Activated CD4-positive, alpha-beta T cell treated with anti-CD3 and anti-CD28 coated beads, Interleukin-2, amount 10 ng/mL, durations not matched to agents 24 days and 14 days (primary cell): ENCODE results near the gene RNF182. TPM values are rescaled to one million over a fixed set of nuclear protein-coding genes. Genes with fewer than 3 reads are reported as not detected.
"Not testable (repeated sequence)": the region's sequence is repeated elsewhere in the genome, so short reads cannot be mapped to it uniquely, and the experiment has no call there.

Experiments used
- DNase-seq: peaks from one replicate; pipeline ENCODE4 v3.0.0; 2022
- H3K27ac Mint-ChIP-seq: one replicate; pipeline ENCODE4 v1.8.0; 2022; ENCODE audit warnings: mild to moderate bottlenecking, mixed read lengths
- H3K27me3 Mint-ChIP-seq: one replicate; pipeline ENCODE4 v1.8.0; 2022; ENCODE audit warnings: mixed read lengths
- H3K36me3 Mint-ChIP-seq: one replicate; pipeline ENCODE4 v1.8.0; 2022; ENCODE audit warnings: low read depth, mild to moderate bottlenecking, mixed read lengths
- H3K4me1 Mint-ChIP-seq: one replicate; pipeline ENCODE4 v1.8.0; 2021; ENCODE audit warnings: mixed read lengths
- H3K4me3 Mint-ChIP-seq: one replicate; pipeline ENCODE4 v1.8.0; 2022; ENCODE audit warnings: mild to moderate bottlenecking, moderate library complexity, mixed read lengths
- H3K9me3 Mint-ChIP-seq: one replicate; pipeline ENCODE4 v1.8.0; 2021; ENCODE audit warnings: mixed read lengths
- intact Hi-C: fragments of 100-400 bp; cut with micrococcal nuclease; formaldehyde crosslinking; loops from one replicate; pipeline ENCODE4 v1.15.1; 2023
- total RNA-seq: library from RNA; stranded (reverse); gene quantifications from 2 replicates; pipeline ENCODE4 v1.2.3, GENCODE V29; 2022

The RNF182 gene
- total RNA-seq, 1 donor from 2014 or later, result not detected

DNA sequence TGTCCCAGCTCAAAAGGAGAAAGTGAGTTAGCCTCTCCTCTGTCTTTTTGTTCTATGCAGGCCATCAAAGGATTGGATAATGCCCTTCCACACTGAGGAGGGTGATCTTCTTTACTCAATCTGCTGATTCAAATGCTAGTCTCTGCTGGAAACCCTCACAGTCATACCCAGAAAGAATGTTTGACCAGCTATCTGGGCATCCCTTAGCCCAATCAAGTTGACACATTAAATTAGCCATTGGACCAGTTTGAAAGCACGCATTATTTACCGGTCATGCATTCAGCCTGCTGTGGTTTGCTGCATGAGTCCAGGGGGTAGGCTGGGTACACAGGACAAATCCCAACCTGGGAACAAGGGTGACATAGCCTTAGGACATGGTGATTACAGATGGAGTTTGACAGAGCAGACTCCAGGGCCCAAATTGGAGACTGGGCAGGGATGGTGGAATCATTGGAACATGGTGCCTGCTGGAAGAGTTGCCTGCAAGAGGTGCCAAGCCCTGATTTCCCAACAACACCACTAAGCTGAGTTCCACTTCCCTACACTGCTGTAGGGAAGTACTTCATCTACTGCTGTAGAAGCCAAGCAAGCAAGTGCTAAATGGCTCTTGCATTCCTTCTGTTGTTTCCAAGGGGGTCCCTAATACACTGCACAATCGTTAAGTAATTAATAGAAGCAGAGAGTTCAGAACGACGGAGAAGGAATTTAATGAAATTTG is 87.7 kb downstream of the RNF182 start:
- H3K4me3 Mint-ChIP-seq, result no peak overlapping the region
- H3K9me3 Mint-ChIP-seq, result no peaks in the 10 kb centered on the region
- no peaks in the 10 kb centered on the region for H3K4me1 Mint-ChIP-seq
- H3K27ac Mint-ChIP-seq, result no peak overlapping the region
- H3K27me3 Mint-ChIP-seq, result peaks cover 15% of the 10 kb centered on the region
- no peaks in the 10 kb centered on the region for H3K36me3 Mint-ChIP-seq
- intact Hi-C loops, result no loop called here
- no peak for DNase-seq

DNA sequence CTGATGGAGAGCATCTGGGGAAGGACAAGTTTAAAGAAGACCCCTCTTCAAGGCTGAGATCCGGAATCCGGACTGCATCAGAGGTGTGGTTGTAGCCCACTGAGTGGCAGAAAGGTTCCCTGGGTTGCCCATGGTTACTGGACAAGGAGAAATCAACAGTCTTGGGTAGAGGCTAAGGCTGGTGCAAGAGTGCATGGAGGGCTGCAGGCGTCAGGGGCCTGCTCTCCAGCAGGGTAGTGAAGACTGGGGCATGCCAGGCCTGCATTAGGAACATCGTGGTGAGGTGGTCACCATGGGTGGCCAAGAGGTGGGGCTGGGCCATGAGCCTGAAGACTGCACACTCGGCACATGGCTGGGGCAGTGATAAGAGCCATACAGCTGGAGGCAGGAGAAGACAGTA is 91.2 kb downstream of the RNF182 start:
- no peaks in the 10 kb centered on the region for H3K4me1 Mint-ChIP-seq
- peaks cover 5% of the 10 kb centered on the region for H3K27me3 Mint-ChIP-seq
- H3K36me3 Mint-ChIP-seq, result no peaks in the 10 kb centered on the region
- no peaks in the 10 kb centered on the region for H3K9me3 Mint-ChIP-seq
- no peak overlapping the region for H3K4me3 Mint-ChIP-seq
- no peak for DNase-seq
- intact Hi-C loops, result no loop called here
- no peak overlapping the region for H3K27ac Mint-ChIP-seq

DNA sequence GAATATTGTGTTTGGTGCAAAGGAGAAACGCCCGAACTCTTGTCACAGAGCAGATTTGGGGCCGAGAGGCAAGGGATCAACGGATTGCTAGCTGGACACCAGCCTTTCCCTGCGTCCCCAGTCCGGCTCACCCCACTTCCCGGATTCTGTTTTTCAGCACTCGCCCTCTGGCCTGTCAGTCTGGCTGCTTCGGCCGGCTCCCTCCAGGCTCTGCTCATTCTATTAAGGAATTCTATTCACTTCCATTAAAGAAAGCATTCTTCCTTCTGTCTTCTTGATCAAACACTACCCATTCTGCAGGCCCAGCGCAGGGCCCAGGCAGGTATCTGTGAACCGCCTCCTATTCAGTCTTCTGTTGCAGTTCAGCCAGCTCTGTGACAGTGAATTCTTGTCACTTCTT is 91.7 kb downstream of the RNF182 start:
- no peaks in the 10 kb centered on the region for H3K36me3 Mint-ChIP-seq
- H3K27me3 Mint-ChIP-seq, result peaks cover 5% of the 10 kb centered on the region
- no peaks in the 10 kb centered on the region for H3K9me3 Mint-ChIP-seq
- DNase-seq, result no peak
- no peak overlapping the region for H3K4me3 Mint-ChIP-seq
- no peak overlapping the region for H3K27ac Mint-ChIP-seq
- intact Hi-C loops, result no loop called here
- H3K4me1 Mint-ChIP-seq, result no peaks in the 10 kb centered on the region

DNA sequence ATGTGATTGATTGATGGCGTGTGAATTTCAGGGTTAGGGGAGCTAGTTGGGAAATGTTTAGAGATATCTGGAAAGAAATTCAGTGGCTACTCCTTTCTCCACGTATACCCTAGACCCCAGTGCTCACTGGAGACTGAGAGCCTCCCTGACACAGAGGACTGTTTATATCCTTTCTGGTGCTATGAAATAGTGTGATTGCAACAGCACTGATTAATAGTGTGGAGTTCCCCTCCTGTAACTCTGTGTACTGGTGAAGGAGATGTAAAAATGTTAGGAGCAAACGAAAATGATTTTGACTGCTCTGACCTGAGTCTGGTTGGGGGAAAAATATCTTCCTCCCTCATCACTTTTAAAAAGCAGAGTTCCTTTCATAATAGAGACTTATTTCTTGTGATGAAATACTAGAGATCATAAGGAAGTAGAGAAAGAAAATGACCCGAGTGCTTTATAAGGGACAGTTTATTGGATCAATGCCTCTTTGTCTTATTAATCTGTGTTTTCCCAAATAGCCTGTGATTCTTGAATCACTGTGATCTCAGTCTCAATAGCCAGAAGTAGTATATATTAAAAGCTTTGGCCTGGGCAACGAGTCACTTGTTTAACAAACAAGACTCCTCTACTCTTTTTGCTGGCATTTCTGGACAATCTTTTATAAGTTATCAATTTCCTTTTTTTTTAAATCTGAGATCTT is 92.3 kb downstream of the RNF182 start:
- intact Hi-C loops, result no loop called here
- H3K4me3 Mint-ChIP-seq, result no peak overlapping the region
- no peak overlapping the region for H3K27ac Mint-ChIP-seq
- no peaks in the 10 kb centered on the region for H3K9me3 Mint-ChIP-seq
- no peaks in the 10 kb centered on the region for H3K36me3 Mint-ChIP-seq
- no peaks in the 10 kb centered on the region for H3K4me1 Mint-ChIP-seq
- H3K27me3 Mint-ChIP-seq, result peaks cover 5% of the 10 kb centered on the region
- DNase-seq, result no peak

DNA sequence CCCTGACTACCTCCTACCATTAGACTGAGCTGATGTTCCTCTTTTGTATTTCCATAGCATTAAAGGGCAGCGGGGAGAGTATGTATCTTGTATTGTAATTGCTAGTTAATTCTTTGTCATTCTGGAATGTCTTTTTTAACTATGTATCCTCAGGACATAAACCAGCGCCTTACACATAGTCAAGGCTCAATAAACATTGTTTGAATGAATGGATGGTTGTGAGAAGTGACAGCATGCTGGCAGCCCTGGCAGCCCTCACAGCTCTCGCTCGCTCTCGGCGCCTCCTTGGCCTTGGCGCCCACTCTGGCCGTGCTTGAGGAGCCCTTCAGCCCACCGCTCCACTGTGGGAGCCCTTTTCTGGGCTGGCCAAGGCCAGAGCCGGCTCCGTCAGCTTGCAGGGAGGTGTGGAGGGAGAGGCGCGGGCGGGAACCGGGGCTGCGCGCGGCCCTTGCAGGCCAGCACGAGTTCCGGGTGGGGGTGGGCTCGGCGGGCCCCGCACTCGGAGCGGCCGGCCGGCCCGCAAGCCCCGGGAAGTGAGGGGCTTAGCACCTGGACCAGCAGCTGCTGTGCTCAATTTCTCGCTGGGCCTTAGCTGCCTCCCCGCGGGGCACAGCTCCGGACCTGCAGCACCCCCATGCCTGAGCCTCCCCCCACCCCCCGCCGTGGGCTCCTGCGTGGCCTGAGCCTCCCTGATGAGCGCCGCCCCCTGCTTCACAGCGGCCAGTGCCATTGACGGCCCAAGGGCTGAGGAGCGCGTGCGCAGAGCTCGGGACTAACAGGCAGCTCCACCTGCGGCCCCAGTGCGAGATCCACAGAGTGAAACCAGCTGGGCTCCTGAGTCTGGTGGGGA is 93.1 kb downstream of the RNF182 start:
- Mint-ChIP-seq H3K36me3 (no peaks in the 10 kb centered on the region), H3K27ac (no peak overlapping the region), H3K27me3 (peaks cover 6% of the 10 kb centered on the region), H3K4me3 (no peak overlapping the region), H3K4me1 (no peaks in the 10 kb centered on the region), H3K9me3 (no peaks in the 10 kb centered on the region)
- intact Hi-C loops, result no loop called here
- DNase-seq, result no peak

DNA sequence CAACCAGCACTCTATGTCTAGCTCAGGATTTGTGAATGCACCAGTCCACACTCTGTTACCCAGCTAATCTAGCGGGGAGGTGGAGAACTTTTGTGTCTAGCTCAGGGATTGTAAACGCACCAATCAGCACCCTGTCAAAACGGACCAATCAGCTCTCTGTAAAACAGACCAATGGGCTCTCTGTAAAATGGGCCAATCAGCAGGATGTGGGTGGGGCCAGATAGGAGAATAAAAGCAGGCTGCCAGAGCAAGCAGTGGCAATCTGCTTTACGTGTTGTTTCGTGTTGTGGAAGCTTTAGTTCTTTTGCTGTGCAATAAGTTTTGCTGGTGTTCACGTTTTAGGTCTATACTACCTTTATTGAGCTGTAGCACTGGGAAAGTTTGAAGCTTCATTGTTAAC is 93.8 kb downstream of the RNF182 start:
- H3K4me1 Mint-ChIP-seq, DNase-seq, H3K27ac Mint-ChIP-seq, H3K36me3 Mint-ChIP-seq, H3K4me3 Mint-ChIP-seq, H3K27me3 Mint-ChIP-seq, intact Hi-C loops, H3K9me3 Mint-ChIP-seq: not testable (repeated sequence)

DNA sequence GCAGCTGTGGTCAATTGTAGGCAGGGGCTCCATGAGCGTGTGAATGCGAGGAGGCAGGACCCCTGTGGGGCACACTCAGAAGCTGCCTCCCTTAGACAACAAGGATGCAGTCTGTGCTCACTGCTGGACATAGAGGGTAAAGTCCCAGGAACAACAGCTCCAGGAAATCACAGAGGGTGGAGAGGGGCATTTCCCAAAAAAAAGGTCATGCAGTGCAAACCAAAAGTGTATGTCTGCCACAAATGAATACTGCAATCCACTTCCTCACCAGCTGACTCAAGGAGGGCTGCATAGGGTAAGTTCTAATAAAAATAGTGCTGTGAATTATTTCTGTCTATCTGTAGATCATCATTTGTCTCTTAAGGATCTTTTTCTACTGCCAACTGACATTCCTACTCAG is 95.8 kb downstream of the RNF182 start:
- no peaks in the 10 kb centered on the region for H3K9me3 Mint-ChIP-seq
- no peaks in the 10 kb centered on the region for H3K4me1 Mint-ChIP-seq
- no peak overlapping the region for H3K27ac Mint-ChIP-seq
- peaks cover 16% of the 10 kb centered on the region for H3K27me3 Mint-ChIP-seq
- no peaks in the 10 kb centered on the region for H3K36me3 Mint-ChIP-seq
- no peak for DNase-seq
- no peak overlapping the region for H3K4me3 Mint-ChIP-seq
- intact Hi-C loops, result no loop called here

DNA sequence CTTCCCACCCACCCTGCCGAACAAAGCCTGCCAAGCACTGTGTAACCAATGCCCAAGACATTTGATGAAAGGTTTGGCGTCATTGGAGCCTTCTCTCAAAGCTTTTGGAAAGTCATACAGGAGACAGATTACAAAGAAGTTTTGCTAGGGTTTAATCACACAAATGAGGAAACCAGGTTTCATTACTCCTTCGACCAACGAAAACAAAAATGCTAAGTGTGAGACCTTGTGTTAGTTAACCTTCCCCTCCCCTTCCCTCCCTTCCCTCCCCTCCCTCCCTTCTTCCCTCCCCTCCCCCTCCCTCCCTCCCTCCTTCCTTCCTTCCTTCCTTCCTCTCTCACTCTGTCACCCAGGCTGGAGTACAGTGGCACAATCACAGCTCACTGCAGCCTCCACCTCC is 96.7 kb downstream of the RNF182 start:
- H3K4me1 Mint-ChIP-seq, result no peaks in the 10 kb centered on the region
- peaks cover 18% of the 10 kb centered on the region for H3K27me3 Mint-ChIP-seq
- no peak overlapping the region for H3K27ac Mint-ChIP-seq
- no peak for DNase-seq
- no peaks in the 10 kb centered on the region for H3K9me3 Mint-ChIP-seq
- intact Hi-C loops, result no loop called here
- no peaks in the 10 kb centered on the region for H3K36me3 Mint-ChIP-seq
- H3K4me3 Mint-ChIP-seq, result no peak overlapping the region

DNA sequence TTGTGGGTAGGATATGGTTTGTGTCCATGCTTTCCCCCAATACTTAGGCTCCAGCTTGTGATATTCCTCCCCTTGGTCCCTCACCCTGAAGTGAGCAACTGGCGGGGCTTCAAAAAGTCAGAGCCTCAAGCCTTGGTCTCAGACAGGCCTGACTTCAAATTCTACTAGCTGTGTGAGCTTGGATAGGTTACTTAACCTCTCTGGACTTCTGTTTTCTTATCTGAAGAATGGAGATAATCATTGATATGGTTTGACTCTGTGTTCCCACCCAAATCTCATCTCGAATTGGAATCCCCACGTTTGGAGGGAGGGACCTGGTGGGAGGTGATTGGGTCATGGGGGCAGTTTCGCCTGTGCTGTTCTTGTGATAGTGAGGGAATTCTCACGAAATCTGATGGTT is 97.9 kb downstream of the RNF182 start:
- DNase-seq, result no peak
- Mint-ChIP-seq H3K27ac (no peak overlapping the region), H3K27me3 (peaks cover 23% of the 10 kb centered on the region), H3K4me3 (no peak overlapping the region), H3K4me1 (no peaks in the 10 kb centered on the region), H3K9me3 (no peaks in the 10 kb centered on the region), H3K36me3 (no peaks in the 10 kb centered on the region)
- intact Hi-C loops, result no loop called here

DNA sequence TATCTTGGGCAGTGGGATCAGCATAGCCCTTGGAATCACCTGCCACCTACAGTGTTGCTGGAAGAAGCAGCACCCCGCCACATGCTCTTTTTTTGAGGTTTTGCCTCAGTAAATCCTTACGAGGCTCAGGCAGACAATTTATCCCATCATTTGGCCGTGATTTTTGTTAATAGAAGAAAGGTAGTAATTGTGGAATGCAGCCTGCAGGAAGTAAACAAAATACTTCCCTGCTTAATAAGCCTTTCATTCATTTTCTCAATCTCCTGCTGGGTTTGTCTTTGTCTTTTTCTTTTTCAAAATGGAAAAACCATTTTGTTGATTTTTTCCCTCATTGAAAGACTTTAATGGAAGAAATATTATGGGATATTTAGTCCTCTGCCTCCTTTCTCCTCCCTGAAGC is 99.1 kb downstream of the RNF182 start:
- H3K27me3 Mint-ChIP-seq, result peaks cover 26% of the 10 kb centered on the region
- H3K4me3 Mint-ChIP-seq, result no peak overlapping the region
- intact Hi-C loops, result no loop called here

DNA sequence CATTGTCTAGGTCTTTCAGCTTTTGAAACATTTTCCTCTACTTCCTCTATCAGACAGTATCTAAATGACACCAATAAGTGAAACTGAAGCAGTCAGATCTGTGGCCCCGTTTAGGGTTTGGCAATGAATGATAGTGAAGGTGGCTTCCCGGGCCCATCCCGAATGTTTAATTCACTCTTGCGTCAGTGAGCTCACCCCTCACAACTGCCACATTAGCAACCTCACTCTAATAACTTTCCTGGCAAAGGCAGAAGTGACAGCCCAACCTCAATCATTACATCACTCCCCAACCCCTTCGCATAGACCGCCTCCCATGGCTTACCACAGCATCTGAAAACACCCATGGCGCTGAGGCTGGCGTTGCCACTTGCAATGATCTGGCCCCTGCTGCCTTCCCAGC is 100.4 kb downstream of the RNF182 start:
- intact Hi-C loops, result no loop called here
- DNase-seq, result no peak
- Mint-ChIP-seq H3K4me1 (no peaks in the 10 kb centered on the region), H3K9me3 (no peaks in the 10 kb centered on the region), H3K27me3 (peaks cover 32% of the 10 kb centered on the region), H3K36me3 (no peaks in the 10 kb centered on the region), H3K27ac (no peak overlapping the region), H3K4me3 (no peak overlapping the region)

More for the DNA sequence above, 99.1 kb downstream of the RNF182 start:
- no peaks in the 10 kb centered on the region for H3K9me3 Mint-ChIP-seq
- no peak overlapping the region for H3K27ac Mint-ChIP-seq
- no peaks in the 10 kb centered on the region for H3K36me3 Mint-ChIP-seq
- DNase-seq, result no peak
- no peaks in the 10 kb centered on the region for H3K4me1 Mint-ChIP-seq

DNA sequence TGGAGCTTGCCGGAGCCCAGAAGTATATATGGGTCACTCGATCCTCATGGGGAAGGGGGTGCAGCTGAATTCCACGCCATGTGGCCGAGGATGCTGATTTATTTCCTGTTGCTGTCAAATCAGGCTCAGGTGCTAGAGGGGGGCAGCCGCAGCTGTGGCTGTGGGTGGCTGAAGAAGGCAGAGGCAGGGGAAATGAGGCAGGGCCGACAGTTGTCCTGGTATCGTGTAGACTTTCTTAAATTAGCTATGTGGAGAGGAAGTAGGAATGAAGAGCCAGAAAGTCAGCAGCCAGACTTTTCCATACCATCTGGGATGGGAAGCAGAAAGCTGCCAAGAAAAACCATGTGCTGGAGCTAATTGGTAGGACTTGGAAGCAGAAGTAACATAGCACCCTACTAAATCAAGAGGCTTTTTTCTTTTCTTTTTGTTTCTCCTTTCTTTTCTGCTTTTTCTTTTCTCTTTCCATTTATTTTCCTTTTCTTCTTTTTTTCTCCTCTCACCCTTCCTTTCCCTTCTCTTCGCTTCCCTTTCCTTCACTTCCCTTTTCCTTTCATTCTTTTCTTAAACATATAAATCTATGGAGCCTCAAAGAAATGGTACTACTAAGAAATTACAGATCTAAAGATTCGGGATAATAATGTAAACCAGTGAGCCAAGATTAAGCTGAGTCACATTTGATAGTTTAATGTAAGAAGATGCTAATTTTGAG is 102.2 kb downstream of the RNF182 start:
- Mint-ChIP-seq H3K27ac (no peak overlapping the region), H3K4me1 (no peaks in the 10 kb centered on the region), H3K36me3 (no peaks in the 10 kb centered on the region), H3K9me3 (no peaks in the 10 kb centered on the region), H3K27me3 (peaks cover 32% of the 10 kb centered on the region), H3K4me3 (no peak overlapping the region)
- DNase-seq, result no peak
- intact Hi-C loops, result no loop called here

DNA sequence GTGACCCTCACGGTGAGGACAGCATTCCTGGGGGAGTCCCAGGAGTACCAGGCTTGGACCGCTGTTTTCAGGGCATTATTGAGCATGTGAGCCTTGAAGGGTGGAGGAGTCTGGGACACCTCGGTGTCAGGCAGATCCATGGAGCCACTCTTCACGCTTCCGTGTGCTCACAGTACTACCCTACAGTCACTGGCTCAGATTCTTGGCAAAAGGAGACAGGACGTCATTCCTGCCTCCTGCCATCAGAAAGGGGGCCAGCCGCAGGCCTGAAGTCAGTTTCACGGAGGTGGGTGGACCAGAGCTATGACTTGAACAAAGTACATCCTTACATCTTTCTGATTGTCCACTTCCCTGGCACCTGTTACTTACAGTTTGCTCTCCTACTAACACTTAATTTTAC is 103.9 kb downstream of the RNF182 start:
- Mint-ChIP-seq H3K4me1 (no peaks in the 10 kb centered on the region), H3K4me3 (no peak overlapping the region), H3K27me3 (peaks cover 29% of the 10 kb centered on the region), H3K9me3 (no peaks in the 10 kb centered on the region), H3K36me3 (no peaks in the 10 kb centered on the region), H3K27ac (no peak overlapping the region)
- intact Hi-C loops, result no loop called here
- no peak for DNase-seq

DNA sequence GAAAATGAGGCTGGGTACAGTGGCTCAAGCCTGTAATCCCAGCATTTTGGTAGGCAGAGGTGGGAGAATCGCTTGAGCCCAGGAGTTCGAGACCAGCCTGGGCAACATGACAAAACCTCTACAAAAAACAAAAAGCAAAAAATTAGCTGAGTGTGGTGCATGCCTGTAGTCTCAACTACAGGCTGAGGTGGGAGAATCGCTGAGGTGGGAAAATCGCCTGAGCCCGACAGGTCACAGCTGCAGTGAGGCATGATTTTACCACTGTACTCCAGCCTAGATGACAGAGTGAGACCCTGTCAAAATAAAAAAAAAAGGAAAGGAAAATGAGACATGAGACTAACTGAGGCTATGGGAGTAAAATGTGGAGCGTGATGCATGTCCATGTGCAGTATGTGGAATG is 104.9 kb downstream of the RNF182 start:
- DNase-seq, result no peak
- Mint-ChIP-seq H3K9me3 (no peaks in the 10 kb centered on the region), H3K4me1 (no peaks in the 10 kb centered on the region), H3K27ac (no peak overlapping the region), H3K4me3 (no peak overlapping the region), H3K36me3 (no peaks in the 10 kb centered on the region), H3K27me3 (peaks cover 30% of the 10 kb centered on the region)
- intact Hi-C loops, result no loop called here
